RPMI7951 (cell line): ENCODE data around the gene PCSK6. TPM values are rescaled to one million over a fixed set of nuclear protein-coding genes. Genes with fewer than 3 reads are reported as not detected.

ENCODE experiments used
- DNase-seq: peaks from one replicate; pipeline ENCODE4 v3.0.0-alpha.2; 2012; ENCODE audit warnings: low read depth
- total RNA-seq: library from RNA; depleted of rRNA; stranded (reverse); fragments of >200 nt; shearing (Covaris generic); gene quantifications from 2 replicates; pipeline ENCODE4 v1.2.3, GENCODE V29; 2014

The PCSK6 gene
- total RNA-seq, 1 experiment from 2014 or later: 0.48 TPM

DNA sequence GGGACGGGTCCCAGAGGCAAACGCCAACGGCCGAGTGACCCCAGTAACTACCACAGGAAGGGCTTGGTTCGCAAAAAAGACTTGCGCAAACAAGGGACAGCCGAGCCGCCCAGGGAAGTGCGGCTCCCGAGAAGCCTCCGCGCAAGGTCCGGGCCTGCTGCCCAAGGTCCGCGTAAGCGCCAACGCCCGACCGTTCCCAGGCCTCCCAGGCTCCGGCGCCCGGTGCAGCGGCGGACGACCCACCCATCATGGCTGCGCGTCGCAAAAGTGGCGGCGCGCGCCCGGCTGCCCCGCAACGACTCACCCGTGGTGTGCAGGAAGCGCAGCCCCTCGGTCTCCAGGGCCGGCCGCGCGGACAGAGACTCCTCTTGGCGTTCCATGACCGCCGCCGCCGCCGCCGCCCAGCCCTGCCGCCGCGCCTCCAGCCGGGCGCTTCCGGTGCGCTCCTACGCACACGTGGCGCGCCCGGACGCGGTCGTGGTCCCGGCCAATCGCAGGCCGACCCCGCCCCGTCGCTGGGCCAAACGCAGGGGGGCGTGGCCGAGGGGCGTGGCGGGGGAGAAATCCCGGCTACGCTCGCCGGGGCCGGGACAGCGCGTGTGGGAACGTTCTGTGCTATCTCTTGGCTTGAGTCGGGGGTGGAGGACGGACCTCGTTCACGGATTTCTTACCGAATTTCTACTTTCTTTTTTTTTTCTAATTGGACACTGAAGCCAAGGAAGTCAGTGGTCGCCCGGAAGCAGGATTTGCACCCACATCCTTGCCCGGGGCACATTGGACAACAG is 212.3 kb downstream of the PCSK6 start, which contains the start of gene SELENOS:
Gene SELENOS, minus strand, starts transcription at position 448 of the 785 bp plus-strand sequence. Its CDS starts 68 bp downstream, at position 380.
- peak; percentile 89 for DNase-seq

DNA sequence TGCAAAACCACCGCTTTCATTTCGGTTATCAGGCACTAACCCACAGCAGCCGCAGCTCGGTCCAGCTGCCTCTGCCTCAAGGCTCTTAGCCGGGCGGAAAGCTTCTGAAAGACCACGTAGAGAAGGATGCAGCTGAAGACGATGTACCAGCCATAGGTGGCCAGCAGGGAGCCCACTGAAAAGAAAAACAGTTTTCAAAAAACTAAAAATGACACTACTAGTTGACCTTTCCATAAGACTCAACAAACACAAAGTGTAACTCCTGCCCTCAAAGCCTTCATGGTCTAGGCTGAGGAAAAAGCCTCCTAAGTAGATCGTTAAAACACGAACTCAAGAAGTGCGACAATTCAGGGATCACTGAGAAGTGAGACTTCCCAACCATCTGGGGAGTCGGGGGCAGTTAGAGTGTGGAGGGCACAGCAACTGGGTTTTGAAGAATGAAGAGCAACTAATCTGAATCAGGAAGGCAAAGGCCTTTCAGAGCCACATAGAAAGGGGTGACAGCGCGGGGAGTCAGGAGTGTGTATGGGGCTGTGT is 212.9 kb downstream of the PCSK6 start:
- peak; percentile 66 for DNase-seq

DNA sequence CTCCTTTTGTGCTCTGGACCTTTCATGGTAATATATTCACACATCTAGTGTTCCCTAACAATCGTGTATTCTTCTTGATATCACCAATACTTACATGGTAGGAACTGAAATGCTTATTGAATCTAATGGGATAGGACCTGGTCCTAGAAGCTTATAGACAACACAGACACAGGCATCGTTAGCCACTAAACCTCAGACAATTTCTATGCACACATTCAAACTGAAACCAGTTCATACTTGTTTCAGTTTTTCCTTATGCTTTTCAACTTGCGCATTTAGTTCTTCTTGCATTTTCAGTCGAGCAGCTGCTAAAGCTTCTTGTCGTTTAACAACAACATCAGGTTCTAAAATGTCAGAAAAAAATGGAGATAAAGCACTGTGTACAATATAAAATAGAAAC is 214.5 kb downstream of the PCSK6 start:
- no peak for DNase-seq

DNA sequence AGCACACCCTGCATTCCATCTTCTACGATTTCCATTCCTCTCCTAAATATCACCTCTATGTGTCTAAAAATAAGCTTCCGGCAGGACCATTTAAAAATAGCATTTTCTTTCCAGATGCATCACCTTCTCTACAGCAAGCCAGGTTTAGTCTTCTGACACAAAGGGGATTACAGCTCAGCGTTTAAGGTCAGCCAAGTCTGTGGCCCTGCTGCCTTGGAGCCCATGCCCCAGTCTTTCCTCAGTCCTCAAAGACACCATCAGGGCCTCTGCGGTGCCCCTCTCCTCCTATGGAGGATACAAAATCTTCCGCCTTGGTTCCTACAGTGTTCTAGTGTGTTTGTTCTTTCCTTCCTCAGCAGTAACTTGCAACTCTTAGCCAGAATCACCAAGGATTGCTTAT is 216.0 kb downstream of the PCSK6 start:
- no peak for DNase-seq

DNA sequence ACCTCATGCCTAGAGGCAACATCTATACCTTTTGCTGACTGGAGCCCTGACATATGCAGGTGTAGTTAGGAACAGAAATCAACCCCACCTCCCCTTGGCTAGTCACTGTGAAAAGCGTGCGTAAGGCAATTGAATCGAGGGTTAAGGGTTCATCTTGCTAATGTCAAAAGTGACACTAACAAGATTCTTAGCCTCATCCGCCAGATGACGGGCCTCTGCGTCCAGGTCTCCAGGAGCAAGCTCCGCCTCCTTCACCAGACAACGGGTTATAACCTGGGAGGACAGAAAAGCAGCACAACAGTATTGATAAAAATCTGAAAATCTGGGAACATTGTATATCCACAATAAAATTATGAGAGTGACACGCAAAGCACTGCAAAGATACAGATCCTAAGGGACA is 216.9 kb downstream of the PCSK6 start:
- no peak for DNase-seq

DNA sequence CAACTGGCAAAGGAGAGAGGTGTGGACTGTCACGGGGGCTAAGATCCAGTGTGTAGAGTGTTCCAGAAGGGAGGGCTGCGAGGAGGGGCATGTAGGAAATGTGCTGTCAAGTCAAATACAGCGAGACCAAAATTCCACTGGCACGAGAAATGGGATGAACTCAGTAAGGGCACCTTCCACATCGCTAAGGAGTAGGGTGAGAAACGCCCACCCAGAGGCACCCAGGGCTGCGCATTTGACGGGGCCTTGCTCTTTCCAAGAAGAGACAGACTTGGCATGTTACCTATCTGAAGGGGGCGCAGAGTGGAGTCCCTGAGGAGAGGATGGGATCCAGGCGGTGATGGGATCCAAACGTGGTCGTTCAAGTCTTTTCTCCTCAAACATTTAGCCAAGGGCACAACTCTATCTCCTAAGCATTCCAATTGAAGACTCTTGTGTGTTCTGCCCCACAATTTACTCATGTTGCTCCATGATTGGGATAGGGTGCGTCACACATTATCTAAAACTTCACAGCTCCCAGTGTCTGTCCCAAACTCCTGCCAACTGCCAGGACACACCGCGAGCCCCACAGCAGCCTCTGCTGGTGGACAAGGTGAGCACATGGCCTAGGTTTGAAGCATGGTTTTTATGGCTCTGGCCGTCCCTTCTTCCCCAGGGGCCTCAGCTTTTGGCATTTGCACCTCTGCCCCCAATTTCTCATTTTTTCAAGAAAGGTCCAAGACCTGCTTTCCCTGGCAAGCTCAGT is 219.9 kb downstream of the PCSK6 start:
- DNase-seq: no peak

DNA sequence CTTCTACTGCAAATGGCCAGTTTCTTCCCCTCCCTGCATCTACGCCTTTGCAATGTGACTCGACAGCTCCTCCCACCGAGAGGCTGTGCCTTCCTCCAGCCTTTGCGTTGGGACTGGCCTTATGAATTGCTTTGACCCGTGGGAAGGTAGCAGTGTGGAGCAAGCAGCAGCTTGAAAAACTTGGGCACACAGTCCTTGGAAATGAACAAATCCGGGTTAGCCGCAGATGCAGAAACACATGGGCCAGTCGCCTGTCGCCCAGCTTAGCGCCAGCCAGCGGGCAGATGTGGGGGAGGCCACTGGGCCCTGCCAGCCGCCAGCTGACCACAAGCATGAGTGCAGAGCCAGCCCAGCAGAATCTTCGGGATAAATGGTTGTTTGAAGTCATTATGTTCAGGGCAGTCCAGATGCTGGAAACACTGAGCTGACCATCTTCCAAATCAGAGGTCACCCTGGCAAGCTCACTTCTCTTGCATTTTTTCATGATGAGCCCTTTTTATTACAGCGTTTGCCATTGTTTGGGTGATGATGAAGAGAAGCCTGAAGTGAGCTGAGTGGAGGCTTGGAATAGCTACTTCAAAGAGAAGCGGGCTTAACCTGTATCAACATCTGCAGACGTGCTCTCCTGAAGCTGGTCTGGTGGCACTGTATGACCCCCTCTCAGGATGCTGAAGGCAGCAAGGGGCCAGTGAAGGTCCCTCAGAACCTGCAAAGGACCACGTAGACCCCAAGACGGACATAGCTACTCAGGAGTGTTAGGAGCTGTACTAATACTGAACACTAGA is 222.0 kb downstream of the PCSK6 start:
- DNase-seq: peak; percentile 98

DNA sequence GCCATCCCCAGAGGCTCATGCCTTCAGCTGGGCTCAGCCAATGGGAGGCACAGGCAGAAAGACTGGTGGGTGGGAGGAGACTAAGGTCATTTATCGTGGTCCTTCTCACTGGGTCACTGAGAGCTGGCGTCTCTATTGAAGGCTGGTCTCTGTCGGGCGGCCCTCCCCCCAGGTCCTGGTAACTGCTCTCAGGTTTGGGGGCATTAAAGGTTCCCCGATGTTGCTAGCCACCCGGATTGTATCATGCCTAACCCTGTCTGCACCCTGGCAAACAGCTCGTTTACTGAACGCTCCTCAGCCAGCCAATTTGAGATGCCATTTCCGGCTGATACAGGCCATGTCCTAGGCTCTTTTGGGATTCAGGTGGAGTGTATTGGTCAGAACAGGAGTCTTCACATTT is 222.7 kb downstream of the PCSK6 start:
- DNase-seq: no peak

DNA sequence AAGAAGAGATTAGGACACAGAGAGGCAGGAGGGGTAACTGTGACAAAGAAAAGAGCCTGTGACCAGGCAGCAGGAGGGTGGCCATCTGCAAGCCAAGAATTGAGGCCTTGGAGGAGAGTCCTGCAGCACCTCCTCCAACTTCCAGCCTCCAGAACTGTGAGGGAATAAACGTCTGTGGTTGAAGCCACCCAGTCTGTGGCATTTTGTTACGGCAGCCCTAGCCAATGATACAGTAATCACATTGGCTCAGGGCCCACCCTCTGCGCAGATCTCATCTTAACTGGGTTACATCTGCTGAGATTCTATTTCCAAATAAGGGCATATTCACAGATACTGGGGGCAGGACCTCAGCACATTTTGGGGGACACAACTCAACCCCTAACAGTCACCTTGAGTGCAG is 223.5 kb downstream of the PCSK6 start:
- peak; percentile 93 for DNase-seq

DNA sequence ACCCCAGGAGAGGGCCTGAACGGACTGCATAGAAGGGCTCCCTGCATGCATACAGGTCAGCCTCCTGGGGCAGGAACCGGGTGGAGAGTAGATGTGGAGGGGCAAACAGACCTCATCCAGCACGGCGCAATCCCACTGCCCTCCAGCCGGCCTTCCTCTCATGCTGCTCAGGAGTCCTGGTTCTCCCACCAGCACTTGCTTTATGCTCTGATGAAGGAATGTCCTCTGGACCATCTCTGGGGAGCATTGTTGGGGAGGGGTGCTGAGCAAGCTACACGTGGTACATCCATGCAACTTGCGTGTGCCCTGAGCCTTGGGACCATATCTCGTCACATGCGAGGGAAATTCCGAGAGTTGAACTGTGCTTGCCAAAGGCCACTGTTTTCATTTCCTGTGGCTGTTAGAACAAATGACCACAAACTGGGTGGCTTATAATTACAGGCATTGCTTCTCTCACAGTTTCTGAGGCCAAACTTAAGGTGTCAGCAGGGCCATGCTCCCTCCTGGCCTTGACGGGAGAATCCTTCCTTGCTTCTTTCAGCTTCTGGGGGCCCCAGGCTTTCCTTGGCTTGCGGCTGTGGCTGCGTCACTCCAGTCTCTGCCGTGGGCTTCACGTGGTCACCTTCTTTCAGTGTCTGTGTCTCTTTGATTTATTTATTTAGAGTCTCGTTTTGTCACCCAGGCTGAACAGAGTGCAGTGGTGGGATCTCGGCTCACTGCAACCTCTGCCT is 224.4 kb downstream of the PCSK6 start:
- peak; percentile 51 for DNase-seq

DNA sequence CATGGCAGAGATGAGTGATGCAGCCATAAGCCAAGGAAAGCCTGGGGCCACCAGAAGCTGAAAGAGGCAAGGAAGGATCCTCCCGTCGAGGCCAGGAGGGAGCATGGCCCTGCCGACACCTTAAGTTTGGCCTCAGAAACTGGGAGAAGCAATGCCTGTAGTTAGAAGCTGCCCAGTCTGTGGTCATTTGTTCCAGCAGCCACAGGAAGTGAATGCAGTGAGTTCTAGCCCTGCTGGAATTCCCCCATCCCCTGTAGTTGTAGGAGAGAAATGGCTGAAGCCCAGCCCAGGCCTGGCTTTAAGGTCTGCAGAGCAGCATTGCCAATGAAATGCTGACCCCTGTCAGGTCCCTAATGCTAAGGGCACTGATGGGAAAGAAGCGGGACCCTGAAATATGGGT is 225.5 kb downstream of the PCSK6 start:
- DNase-seq: peak; percentile 58

DNA sequence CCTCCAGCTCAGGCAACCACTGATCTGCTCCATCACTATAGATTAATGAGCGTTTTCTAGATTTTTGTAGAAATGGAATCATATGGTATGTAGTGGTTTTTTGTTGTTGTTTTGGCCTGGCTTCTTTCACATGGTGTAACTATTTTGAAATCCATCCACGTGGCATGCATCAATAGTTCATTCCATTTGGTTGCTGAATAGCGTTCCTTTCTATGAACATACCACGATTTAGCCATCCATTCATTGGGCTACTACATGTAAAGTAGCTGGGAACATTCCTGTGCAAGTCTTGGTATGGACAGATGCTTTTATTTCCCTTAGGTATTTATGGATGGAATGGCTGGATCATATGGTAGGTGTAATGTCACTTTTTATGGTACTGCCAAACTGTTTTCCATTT is 227.0 kb downstream of the PCSK6 start:
- DNase-seq: no peak

DNA sequence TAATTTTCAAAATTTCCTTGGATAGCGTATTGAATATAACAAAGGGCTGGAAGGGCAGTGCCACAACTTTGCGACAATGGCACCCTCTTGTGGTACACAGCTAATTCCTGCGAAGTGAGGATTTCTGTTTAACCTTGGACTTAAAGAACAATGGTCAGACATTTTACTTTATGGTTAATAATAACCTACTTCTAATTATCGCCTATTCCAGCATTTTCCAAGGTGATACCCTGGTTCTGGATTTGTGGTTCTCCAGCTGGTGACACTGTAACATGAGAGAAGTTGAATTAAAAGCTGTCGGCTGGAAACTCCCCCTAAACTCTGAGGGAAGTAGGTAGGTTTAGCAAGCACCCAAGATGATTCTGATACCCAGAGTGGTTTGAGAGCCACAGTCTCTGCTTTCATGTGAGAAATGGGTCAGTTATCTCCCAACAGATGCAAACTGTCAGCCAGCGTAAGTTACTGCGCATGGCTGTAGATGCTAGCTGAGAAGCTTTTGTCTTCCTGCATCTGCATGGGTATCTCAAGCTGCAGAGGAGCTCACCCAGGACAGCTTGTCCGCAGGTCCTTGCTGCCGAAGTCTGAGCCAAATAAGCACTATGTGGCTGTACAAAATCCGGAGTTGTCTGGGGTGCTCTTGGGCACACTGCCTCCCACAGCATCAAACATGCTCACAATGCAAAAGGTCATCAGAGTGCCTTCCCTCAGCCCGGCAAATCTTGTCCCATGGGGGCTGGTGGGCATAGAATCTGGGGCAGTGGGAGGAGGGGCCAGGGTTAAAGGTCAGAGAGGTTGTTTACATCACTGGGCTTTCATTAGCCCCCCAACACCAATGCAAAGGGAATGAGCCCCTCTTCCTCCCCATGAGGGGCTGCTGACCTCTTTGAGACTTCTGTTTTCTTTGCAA is 231.0 kb downstream of the PCSK6 start:
- peak; percentile 72 for DNase-seq

DNA sequence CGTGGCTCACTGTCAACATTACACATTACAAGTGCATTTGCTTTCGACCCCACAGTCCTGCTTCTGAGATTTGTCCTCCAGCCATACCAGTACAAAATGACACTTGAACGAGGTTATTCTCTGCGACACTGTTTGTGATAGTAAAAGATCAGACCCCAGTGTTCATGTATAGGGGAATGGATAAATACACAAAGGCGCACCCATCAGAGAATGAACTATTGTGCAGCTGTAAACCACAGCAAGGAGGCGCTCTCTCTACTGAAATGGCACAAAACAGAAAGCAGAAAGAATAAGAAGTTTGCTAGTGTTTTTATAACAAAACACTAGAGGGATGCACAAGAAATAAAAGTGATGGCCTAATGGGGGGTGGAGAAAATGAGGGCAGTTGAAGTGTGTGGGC is 232.8 kb downstream of the PCSK6 start:
- no peak for DNase-seq

DNA sequence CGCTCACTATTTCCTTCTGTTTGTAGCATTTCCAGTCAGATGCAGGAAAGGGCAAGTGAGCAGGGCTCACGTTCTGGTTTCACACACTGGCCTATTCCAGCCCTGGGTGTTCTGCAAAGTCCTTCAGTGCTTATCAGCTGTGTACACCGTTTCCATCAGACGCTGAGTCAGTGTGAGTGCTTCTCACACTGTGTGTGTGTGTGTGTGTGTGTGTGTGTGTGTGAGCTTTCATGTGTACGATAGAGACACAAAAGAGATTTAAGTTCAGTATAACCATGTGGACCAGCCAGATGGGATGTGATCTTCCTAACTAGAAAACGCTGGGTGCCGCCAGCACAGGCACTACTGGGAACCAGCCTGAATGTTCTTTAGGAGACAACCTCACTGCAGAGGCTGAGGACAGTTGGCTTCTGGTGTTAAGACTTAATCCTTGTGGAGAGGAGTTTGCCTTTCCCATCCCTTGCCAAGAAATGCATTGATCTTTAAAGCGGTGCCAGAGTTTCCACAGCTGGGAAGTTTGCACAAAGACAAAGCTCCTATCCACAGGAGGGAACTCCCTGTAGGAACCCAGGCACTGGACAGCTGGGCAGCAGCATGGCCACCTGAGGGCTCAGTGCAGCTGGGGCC is 233.8 kb downstream of the PCSK6 start:
- peak; percentile 45 for DNase-seq

DNA sequence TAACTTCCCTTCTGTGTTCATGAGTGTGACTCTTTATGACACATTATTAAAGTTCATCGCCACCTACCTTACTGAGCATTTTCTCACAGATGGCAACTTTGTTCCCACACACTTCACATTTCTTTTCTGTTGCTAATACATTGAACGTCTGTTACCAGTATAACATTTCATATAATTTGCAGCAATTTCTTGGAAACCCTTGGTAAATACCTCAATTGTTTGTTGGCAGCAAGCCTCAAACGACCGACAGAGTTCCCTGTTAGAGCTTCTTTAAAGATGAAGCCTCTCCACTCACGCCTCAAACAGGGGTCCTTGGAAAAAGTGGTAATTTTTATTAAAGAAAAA is 234.5 kb downstream of the PCSK6 start:
- no peak for DNase-seq

DNA sequence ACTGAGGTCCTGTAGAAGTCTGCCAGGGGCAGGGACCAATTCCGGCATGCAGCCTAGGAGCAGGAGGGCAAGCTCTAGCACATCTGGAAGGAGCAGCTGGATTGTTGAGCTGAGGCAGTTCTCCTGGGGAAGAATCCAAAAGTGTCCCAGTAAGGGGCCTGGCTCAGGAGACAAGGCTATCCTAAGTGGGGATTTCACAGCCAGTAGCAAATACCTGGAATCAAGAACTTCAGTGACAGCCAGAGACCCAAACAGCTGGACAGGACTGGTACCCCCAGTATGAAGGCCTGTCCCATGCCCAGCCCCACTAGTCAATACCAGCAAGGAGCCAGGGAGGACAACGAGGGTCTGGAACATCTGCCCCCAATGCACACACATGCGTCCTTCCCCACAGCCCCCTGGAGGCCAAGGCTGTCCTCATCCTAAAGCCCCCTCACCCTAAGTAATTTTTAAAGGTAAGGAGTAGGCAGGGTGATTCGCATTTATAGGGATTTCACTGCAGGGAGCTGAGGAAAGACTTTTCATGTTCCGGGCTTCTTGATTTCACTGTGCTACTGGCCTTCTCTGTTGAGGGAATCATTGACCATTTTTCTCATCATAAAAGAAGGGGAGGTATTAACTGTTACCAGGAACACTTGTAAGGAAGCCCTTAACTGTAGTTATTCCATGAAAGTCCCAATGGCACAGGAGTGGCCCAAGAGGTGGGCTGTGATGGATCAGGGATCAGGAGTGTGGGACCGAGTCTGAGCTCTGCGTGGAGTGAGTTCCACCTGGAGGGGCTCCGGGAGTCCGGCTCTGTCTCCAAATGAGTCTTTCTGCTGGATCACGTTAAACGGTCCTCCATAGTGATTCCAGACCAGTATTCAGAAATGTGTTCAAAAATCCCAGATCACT is 235.1 kb downstream of the PCSK6 start:
- DNase-seq: no peak
